Activated naive CD4-positive, alpha-beta T cell treated with anti-CD3 and anti-CD28 coated beads, Interleukin-2, amount 50 U/mL, for 72 hours (primary cell): Measurements from ENCODE around the gene DNAH7. TPM values are rescaled to one million over a fixed set of nuclear protein-coding genes. Genes with fewer than 3 reads are reported as not detected.

Experiments used
- ATAC-seq, 2 donors: fragments of 150-1000 bp; cut with Tn5 transposase; 2 replicates each; pipeline ENCODE4 v1.10.0; 2021; ENCODE audit warnings: mild to moderate bottlenecking in 2 of 2, moderate library complexity in 2 of 2
- DNase-seq, 2 donors: peaks; one replicate each; pipeline ENCODE4 v3.0.0; 2021 to 2022; ENCODE audit warnings: low spot score in 2 of 2
- H3K27ac Mint-ChIP-seq, 2 donors: one replicate each; pipeline ENCODE4 v1.8.0; 2022; ENCODE audit warnings: mild to moderate bottlenecking in 2 of 2, mixed read lengths in 2 of 2
- H3K36me3 Mint-ChIP-seq, 2 donors: one replicate each; pipeline ENCODE4 v1.8.0; 2022; ENCODE audit warnings: mixed read lengths in 2 of 2
- H3K9me3 Mint-ChIP-seq, 2 donors: one replicate each; pipeline ENCODE4 v1.8.0; 2022; ENCODE audit warnings: mixed read lengths in 2 of 2
- total RNA-seq, 2 donors: library from RNA; stranded (reverse); gene quantifications; one replicate each; pipeline ENCODE4 v1.2.3, GENCODE V29; 2022

The DNAH7 gene
- total RNA-seq, 2 donors from 2014 or later, result 0.05 TPM; not detected in 1

GRCh38 chr2:195818106-195818505 lies 250.5 kb downstream of the DNAH7 start:
- ATAC-seq (no peak), DNase-seq (no peak)
- H3K27ac Mint-ChIP-seq, result no peak overlapping the region
- H3K36me3 Mint-ChIP-seq, result no peaks in the 10 kb centered on the region
- H3K9me3 Mint-ChIP-seq, result no peaks in the 10 kb centered on the region

GRCh38 chr2:195815083-195815482 lies 253.6 kb downstream of the DNAH7 start:
- no peak for ATAC-seq
- H3K27ac Mint-ChIP-seq, result no peak overlapping the region
- no peaks in the 10 kb centered on the region for H3K9me3 Mint-ChIP-seq
- no peaks in the 10 kb centered on the region for H3K36me3 Mint-ChIP-seq
- DNase-seq, result no peak

GRCh38 chr2:195813421-195813820 lies 255.2 kb downstream of the DNAH7 start:
- DNase-seq (no peak), ATAC-seq (no peak)
- no peak overlapping the region for H3K27ac Mint-ChIP-seq
- H3K36me3 Mint-ChIP-seq, result no peaks in the 10 kb centered on the region
- no peaks in the 10 kb centered on the region for H3K9me3 Mint-ChIP-seq

GRCh38 chr2:195810340-195811098 lies 258.1 kb downstream of the DNAH7 start:
- H3K36me3 Mint-ChIP-seq, result no peaks in the 10 kb centered on the region

GRCh38 chr2:195808189-195808588 lies 260.4 kb downstream of the DNAH7 start:
- H3K27ac Mint-ChIP-seq, result no peak overlapping the region
- no peaks in the 10 kb centered on the region for H3K9me3 Mint-ChIP-seq

More at GRCh38 chr2:195810340-195811098, 258.1 kb downstream of the DNAH7 start:
- Mint-ChIP-seq H3K27ac (no peak overlapping the region), H3K9me3 (no peaks in the 10 kb centered on the region)
- DNase-seq, result no peak
- no peak for ATAC-seq

GRCh38 chr2:195805283-195805976 lies 263.2 kb downstream of the DNAH7 start:
- Mint-ChIP-seq H3K27ac (no peak overlapping the region), H3K36me3 (no peaks in the 10 kb centered on the region), H3K9me3 (no peaks in the 10 kb centered on the region)
- ATAC-seq (no peak), DNase-seq (no peak)

More at GRCh38 chr2:195808189-195808588, 260.4 kb downstream of the DNAH7 start:
- ATAC-seq (no peak), DNase-seq (no peak)
- H3K36me3 Mint-ChIP-seq, result no peaks in the 10 kb centered on the region

- Mint-ChIP-seq H3K36me3 (peaks cover 0 to 2% of the 10 kb centered on the region in 2 donors), H3K27ac (no peak overlapping the region), H3K9me3 (no peaks in the 10 kb centered on the region)
- DNase-seq, result no peak
- ATAC-seq, result no peak
These were observed 272.8 kb downstream of the DNAH7 start for GRCh38 chr2:195795879-195796278.

- DNase-seq (no peak), ATAC-seq (no peak)
- H3K36me3 Mint-ChIP-seq, result peaks cover 0 to 7% of the 10 kb centered on the region in 2 donors
- no peaks in the 10 kb centered on the region for H3K9me3 Mint-ChIP-seq
- H3K27ac Mint-ChIP-seq, result no peak overlapping the region
These were observed 274.8 kb downstream of the DNAH7 start for GRCh38 chr2:195793881-195794280.

GRCh38 chr2:195782156-195782555 lies 286.5 kb downstream of the DNAH7 start:
- ATAC-seq, result no peak
- Mint-ChIP-seq H3K36me3 (no peaks in the 10 kb centered on the region), H3K27ac (no peak overlapping the region), H3K9me3 (no peaks in the 10 kb centered on the region)
- DNase-seq, result no peak

GRCh38 chr2:195779491-195779890 lies 289.1 kb downstream of the DNAH7 start:
- no peaks in the 10 kb centered on the region for H3K9me3 Mint-ChIP-seq
- ATAC-seq (no peak), DNase-seq (no peak)
- no peak overlapping the region for H3K27ac Mint-ChIP-seq
- H3K36me3 Mint-ChIP-seq, result no peaks in the 10 kb centered on the region

- no peak overlapping the region for H3K27ac Mint-ChIP-seq
- H3K9me3 Mint-ChIP-seq, result peaks cover 6 to 9% of the 10 kb centered on the region in 2 donors
- no peak for ATAC-seq
- DNase-seq, result no peak
- no peaks in the 10 kb centered on the region for H3K36me3 Mint-ChIP-seq
These were observed 298.7 kb downstream of the DNAH7 start for GRCh38 chr2:195769975-195770374.

GRCh38 chr2:195768431-195768830 lies 300.2 kb downstream of the DNAH7 start:
- ATAC-seq, result no peak
- peaks cover 12 to 21% of the 10 kb centered on the region in 2 donors for H3K9me3 Mint-ChIP-seq
- no peak for DNase-seq
- no peaks in the 10 kb centered on the region for H3K36me3 Mint-ChIP-seq
- no peak overlapping the region for H3K27ac Mint-ChIP-seq

GRCh38 chr2:195766691-195767090 lies 301.9 kb downstream of the DNAH7 start:
- peaks cover 26 to 34% of the 10 kb centered on the region in 2 donors for H3K9me3 Mint-ChIP-seq
- H3K27ac Mint-ChIP-seq, result no peak overlapping the region
- no peak for DNase-seq
- no peaks in the 10 kb centered on the region for H3K36me3 Mint-ChIP-seq
- no peak for ATAC-seq

GRCh38 chr2:195763866-195764265 lies 304.8 kb downstream of the DNAH7 start:
- H3K27ac Mint-ChIP-seq, result no peak overlapping the region
- DNase-seq (no peak), ATAC-seq (no peak)
- peaks cover 5 to 16% of the 10 kb centered on the region in 2 donors for H3K36me3 Mint-ChIP-seq
- peaks cover 27 to 53% of the 10 kb centered on the region in 2 donors for H3K9me3 Mint-ChIP-seq

- peaks cover 25 to 48% of the 10 kb centered on the region in 2 donors for H3K9me3 Mint-ChIP-seq
- H3K36me3 Mint-ChIP-seq, result peaks cover 5 to 16% of the 10 kb centered on the region in 2 donors
- ATAC-seq (no peak), DNase-seq (no peak)
- no peak overlapping the region for H3K27ac Mint-ChIP-seq
These were observed 308.8 kb downstream of the DNAH7 start for GRCh38 chr2:195759877-195760276.

GRCh38 chr2:195758846-195759245 lies 309.8 kb downstream of the DNAH7 start:
- H3K36me3 Mint-ChIP-seq, result peaks cover 5 to 16% of the 10 kb centered on the region in 2 donors
- ATAC-seq (peak in 1 of 2 donors; percentile 16), DNase-seq (no peak)
- H3K27ac Mint-ChIP-seq, result no peak overlapping the region
- peaks cover 19 to 42% of the 10 kb centered on the region in 2 donors for H3K9me3 Mint-ChIP-seq

GRCh38 chr2:195756218-195756942 lies 312.3 kb downstream of the DNAH7 start:
- Mint-ChIP-seq H3K27ac (no peak overlapping the region), H3K9me3 (peaks cover 6 to 23% of the 10 kb centered on the region in 2 donors), H3K36me3 (peaks cover 5 to 14% of the 10 kb centered on the region in 2 donors)
- DNase-seq (no peak), ATAC-seq (no peak)
